Natural killer cell (primary cell): Measurements from ENCODE around the gene PI4K2A. TPM values are rescaled to one million over a fixed set of nuclear protein-coding genes. Genes with fewer than 3 reads are reported as not detected.

Experiments
- ATAC-seq, 3 donors: fragments of 150-1000 bp in 2 of 3; fragments of 200-7000 bp in 1 of 3; cut with Tn5 transposase; 1 replicate in 1 of 3; 2 replicates in 2 of 3; pipeline ENCODE4 v1.10.0; 2021; ENCODE audit warnings: mild to moderate bottlenecking in 2 of 3, moderate library complexity in 2 of 3
- DNase-seq, 2 donors: peaks; one replicate each; pipeline versions ENCODE4 v3.0.0 to v3.0.0-alpha.2; 2013 to 2021; ENCODE audit warnings: mixed read lengths in 1 of 2
- H3K27ac ChIP-seq: one replicate; pipeline ENCODE4 v1.5.1; 2013; ENCODE audit warnings: mild to moderate bottlenecking, low read length
- H3K27me3 ChIP-seq: one replicate; pipeline ENCODE4 v1.6.1; 2013; ENCODE audit warnings: low read length; ENCODE audit not compliant: control insufficient read depth, insufficient read depth
- H3K36me3 ChIP-seq: one replicate; pipeline ENCODE4 v1.6.1; 2013; ENCODE audit warnings: low read length; ENCODE audit not compliant: control insufficient read depth, insufficient read depth
- H3K4me1 ChIP-seq: one replicate; pipeline ENCODE4 v1.6.1; 2013; ENCODE audit warnings: low read length; ENCODE audit not compliant: control insufficient read depth, insufficient read depth
- H3K4me3 ChIP-seq: one replicate; pipeline ENCODE4 v1.5.1; 2013; ENCODE audit warnings: low read length
- H3K9me3 ChIP-seq: one replicate; pipeline ENCODE4 v1.6.1; 2013; ENCODE audit warnings: low read length; ENCODE audit not compliant: control insufficient read depth, insufficient read depth
- H3K27ac Mint-ChIP-seq, 2 donors: one replicate each; pipeline ENCODE4 v1.8.0; 2022; ENCODE audit warnings: mild to moderate bottlenecking in 2 of 2, mixed read lengths in 2 of 2, moderate library complexity in 1 of 2
- H3K27me3 Mint-ChIP-seq, 2 donors: one replicate each; pipeline ENCODE4 v1.8.0; 2022; ENCODE audit warnings: low read depth in 2 of 2, mixed read lengths in 2 of 2
- H3K36me3 Mint-ChIP-seq: one replicate; pipeline ENCODE4 v1.8.0; 2022; ENCODE audit warnings: mixed read lengths
- H3K4me1 Mint-ChIP-seq, 2 donors: one replicate each; pipeline ENCODE4 v1.8.0; 2022; ENCODE audit warnings: mixed read lengths in 2 of 2
- H3K4me3 Mint-ChIP-seq: one replicate; pipeline ENCODE4 v1.8.0; 2022; ENCODE audit warnings: mild to moderate bottlenecking, moderate library complexity, mixed read lengths
- H3K9me3 Mint-ChIP-seq, 2 donors: one replicate each; pipeline ENCODE4 v1.8.0; 2022; ENCODE audit warnings: mixed read lengths in 2 of 2
- CTCF ChIP-seq: fragments of 200-600 bp; IDR thresholded peaks from one replicate; pipeline ENCODE4 v1.8.0; 2022; ENCODE audit warnings: antibody characterized with exemption
- WGBS: methylation state at CpG from one replicate; pipeline ENCODE4 v1.1.7; 2013; ENCODE audit warnings: missing lambda C conversion rate; ENCODE audit not compliant: insufficient coverage; 5-methylcytosine and 5-hydroxymethylcytosine counted together
- intact Hi-C: fragments of 100-400 bp; cut with micrococcal nuclease; formaldehyde crosslinking; loops from one replicate; pipeline ENCODE4 v1.14.2; 2022
- total RNA-seq, 4 donors: library from RNA; stranded (reverse); fragments of 120-200 nt in 1 of 4; gene quantifications; one replicate each; pipeline versions ENCODE4 v1.2.3 to v1.2.4, GENCODE V29; 2013 to 2022

PI4K2A gene
- total RNA-seq, 3 donors from 2014 or later (not counting 1 experiment from before 2014, with no cell fraction given) = 41.3 to 66.1 (median 60.0) TPM

GRCh38 chr10:97715259-97715874 is 74.9 kb downstream of the PI4K2A start:
- ATAC-seq = no peak
- Mint-ChIP-seq H3K4me1 (peaks cover 15 to 26% of the 10 kb centered on the region in 2 donors), H3K36me3 (no peaks in the 10 kb centered on the region), H3K27ac (no peak overlapping the region), H3K9me3 (no peaks in the 10 kb centered on the region), H3K27me3 (peaks cover 34 to 38% of the 10 kb centered on the region in 2 donors), H3K4me3 (peak overlapping the region; percentile 70)
- H3K4me1 ChIP-seq = peaks cover 16% of the 10 kb centered on the region
- TF ChIP-seq CTCF = no peak
- DNase-seq = no peak
- intact Hi-C loops = no loop called here
- H3K9me3 ChIP-seq = no peaks in the 10 kb centered on the region
- peaks cover 3% of the 10 kb centered on the region for H3K27me3 ChIP-seq
- H3K4me3 ChIP-seq = no peak overlapping the region
- 89% methylated on average over 7 of the region's 8 CpGs for WGBS
- H3K27ac ChIP-seq = no peak overlapping the region
- H3K36me3 ChIP-seq = no peaks in the 10 kb centered on the region

GRCh38 chr10:97717627-97718026 is 77.2 kb downstream of the PI4K2A start:
- H3K4me3 ChIP-seq = no peak overlapping the region
- H3K36me3 Mint-ChIP-seq = no peaks in the 10 kb centered on the region
- H3K4me1 ChIP-seq = peaks cover 16% of the 10 kb centered on the region
- H3K27me3 ChIP-seq = peaks cover 3% of the 10 kb centered on the region
- peaks cover 14 to 26% of the 10 kb centered on the region in 2 donors for H3K4me1 Mint-ChIP-seq
- H3K9me3 ChIP-seq = no peaks in the 10 kb centered on the region
- 93% methylated on average over 7 of the region's 7 CpGs for WGBS
- H3K9me3 Mint-ChIP-seq = no peaks in the 10 kb centered on the region
- ATAC-seq = no peak
- no peak for TF ChIP-seq CTCF
- intact Hi-C loops = no loop called here
- H3K27ac Mint-ChIP-seq = no peak overlapping the region
- DNase-seq = no peak
- peaks cover 23 to 31% of the 10 kb centered on the region in 2 donors for H3K27me3 Mint-ChIP-seq
- no peak overlapping the region for H3K27ac ChIP-seq
- no peak overlapping the region for H3K4me3 Mint-ChIP-seq
- no peaks in the 10 kb centered on the region for H3K36me3 ChIP-seq

GRCh38 chr10:97718178-97718577 is 77.7 kb downstream of the PI4K2A start:
- Mint-ChIP-seq H3K4me1 (peaks cover 9 to 20% of the 10 kb centered on the region in 2 donors), H3K9me3 (no peaks in the 10 kb centered on the region), H3K36me3 (no peaks in the 10 kb centered on the region), H3K27me3 (peaks cover 17 to 26% of the 10 kb centered on the region in 2 donors), H3K27ac (no peak overlapping the region), H3K4me3 (no peak overlapping the region)
- Histone ChIP-seq H3K4me3 (no peak overlapping the region), H3K27ac (no peak overlapping the region), H3K36me3 (no peaks in the 10 kb centered on the region), H3K4me1 (peaks cover 11% of the 10 kb centered on the region), H3K27me3 (no peaks in the 10 kb centered on the region), H3K9me3 (no peaks in the 10 kb centered on the region)
- DNase-seq = no peak
- WGBS = 63% methylated on average over 4 of the region's 6 CpGs
- intact Hi-C loops = no loop called here
- TF ChIP-seq CTCF = no peak
- no peak for ATAC-seq

GRCh38 chr10:97718659-97719142 is 78.2 kb downstream of the PI4K2A start:
- TF ChIP-seq CTCF = no peak
- Mint-ChIP-seq H3K4me1 (peaks cover 8 to 18% of the 10 kb centered on the region in 2 donors), H3K36me3 (no peaks in the 10 kb centered on the region), H3K9me3 (no peaks in the 10 kb centered on the region), H3K27me3 (peaks cover 17 to 26% of the 10 kb centered on the region in 2 donors), H3K27ac (no peak overlapping the region), H3K4me3 (no peak overlapping the region)
- no peak overlapping the region for H3K27ac ChIP-seq
- DNase-seq (no peak), ATAC-seq (no peak)
- no peaks in the 10 kb centered on the region for H3K27me3 ChIP-seq
- intact Hi-C loops = no loop called here
- 71% methylated on average over 6 of the region's 8 CpGs for WGBS
- no peaks in the 10 kb centered on the region for H3K36me3 ChIP-seq
- H3K4me1 ChIP-seq = peaks cover 7% of the 10 kb centered on the region
- no peak overlapping the region for H3K4me3 ChIP-seq
- no peaks in the 10 kb centered on the region for H3K9me3 ChIP-seq
